Measurements from ENCODE around the gene CYP26B1. TPM values are rescaled to one million over a fixed set of nuclear protein-coding genes. Genes with fewer than 3 reads are reported as not detected.

CYP26B1 gene
- polyA plus RNA-seq (ENCODE audit: insufficient read length), result 15.8 TPM

DNA sequence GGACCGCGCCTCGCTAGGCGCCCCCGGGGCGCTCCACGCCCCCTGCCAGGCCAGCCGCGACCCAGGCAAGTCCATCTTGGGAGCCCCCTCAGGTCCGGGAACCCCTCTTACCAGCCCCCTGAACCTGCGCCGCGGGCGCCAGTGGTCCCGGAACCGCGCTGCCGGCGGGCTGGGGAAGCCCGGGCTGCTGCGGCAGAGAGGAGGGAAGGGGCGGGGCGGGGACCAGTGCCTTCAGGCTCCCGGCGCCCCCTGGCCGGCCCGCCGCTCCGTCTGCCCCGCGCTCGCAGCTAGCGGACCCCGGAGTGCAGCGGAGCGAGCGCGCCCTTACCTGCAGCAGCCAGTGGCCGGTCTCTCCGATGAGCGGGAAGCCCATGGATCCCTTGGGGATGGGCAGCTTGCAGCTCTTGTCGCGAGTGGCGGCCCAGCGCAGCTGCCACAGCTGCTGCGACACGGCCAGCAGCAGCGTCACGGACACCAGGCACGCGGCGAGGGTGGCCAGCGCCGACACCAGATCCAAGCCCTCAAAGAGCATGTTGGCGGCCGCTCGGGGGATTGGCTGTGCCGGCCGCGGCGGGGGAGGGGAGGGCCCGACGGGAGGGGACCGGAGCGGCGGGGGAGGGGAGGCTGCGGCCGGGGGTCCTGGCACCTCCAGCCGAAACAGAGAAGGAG is at the start of gene CYP26B1:
Gene CYP26B1, minus strand, starts transcription at position 560 of the 669 bp plus-strand sequence. Its CDS starts 28 bp downstream, at position 532.
- no peak for DNase-seq (ENCODE audit: low read depth)

GRCh38 chr2:72193723-72194122 is 46.1 kb upstream of the CYP26B1 start:
- no peak for DNase-seq (ENCODE audit: low read depth)

- DNase-seq (ENCODE audit: low read depth), result no peak
These were observed 43.8 kb upstream of the CYP26B1 start for GRCh38 chr2:72191441-72191840.

DNA sequence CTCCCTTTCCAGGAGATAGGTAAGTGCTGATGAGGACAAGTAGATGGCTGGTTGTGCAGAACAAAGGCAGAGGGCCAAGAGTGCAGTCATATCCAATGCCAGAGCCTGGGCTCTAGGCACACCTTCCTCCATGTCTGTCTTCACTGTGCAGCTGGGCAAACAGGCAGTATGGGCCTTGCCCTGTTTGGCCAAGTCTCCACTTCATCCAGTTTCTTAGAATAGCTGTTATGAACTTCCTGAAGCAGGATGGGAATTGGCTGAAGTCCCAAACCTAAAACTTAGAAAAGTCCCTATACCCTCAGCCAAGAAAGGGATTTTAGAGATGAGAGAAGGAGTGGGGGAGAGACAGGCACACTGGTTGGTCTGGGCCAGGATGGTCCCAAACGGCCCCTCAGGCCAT is 37.5 kb upstream of the CYP26B1 start:
- DNase-seq (ENCODE audit: low read depth), result no peak

DNA sequence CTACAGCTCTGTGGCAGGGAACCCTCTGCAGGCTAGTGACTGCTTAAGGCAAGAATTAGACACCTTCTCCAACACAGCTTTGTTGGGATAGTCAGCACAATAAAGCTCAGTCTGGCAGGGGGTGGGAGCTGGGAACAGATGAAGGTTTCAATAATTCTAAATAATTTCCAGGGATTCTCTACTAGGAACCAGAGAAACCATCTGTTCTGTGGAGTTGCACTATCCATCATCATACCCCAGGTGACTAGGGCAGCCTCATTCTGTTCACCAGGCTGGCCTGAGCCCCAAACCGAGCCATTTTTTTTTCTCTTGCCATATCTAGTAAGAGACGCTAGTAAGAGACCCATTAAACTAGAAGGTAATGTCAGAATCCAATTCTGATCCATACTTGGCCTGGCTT is 35.8 kb upstream of the CYP26B1 start:
- no peak for DNase-seq (ENCODE audit: low read depth)

GRCh38 chr2:72183016-72183415 is 35.4 kb upstream of the CYP26B1 start:
- no peak for DNase-seq (ENCODE audit: low read depth)

DNA sequence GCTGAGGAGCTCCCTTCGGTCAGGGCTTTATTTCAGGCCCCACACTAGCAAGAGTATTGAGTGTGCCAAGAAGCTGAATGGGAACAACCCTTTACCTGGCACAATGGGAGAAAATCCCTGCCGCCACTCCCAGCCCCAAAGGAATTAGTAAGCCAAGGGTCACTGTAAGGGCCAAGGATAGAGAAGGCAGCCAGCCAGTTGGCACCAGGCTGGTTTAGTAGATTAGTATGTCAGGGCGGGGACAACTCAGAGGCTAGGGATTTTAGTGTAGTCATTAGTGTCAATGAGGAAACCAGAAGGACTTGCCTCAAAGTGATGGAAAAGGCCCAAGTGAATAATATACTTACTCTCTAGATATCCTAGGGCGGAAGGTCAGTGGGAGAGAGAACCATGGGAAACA is 34.9 kb upstream of the CYP26B1 start:
- DNase-seq (ENCODE audit: low read depth), result no peak

DNA sequence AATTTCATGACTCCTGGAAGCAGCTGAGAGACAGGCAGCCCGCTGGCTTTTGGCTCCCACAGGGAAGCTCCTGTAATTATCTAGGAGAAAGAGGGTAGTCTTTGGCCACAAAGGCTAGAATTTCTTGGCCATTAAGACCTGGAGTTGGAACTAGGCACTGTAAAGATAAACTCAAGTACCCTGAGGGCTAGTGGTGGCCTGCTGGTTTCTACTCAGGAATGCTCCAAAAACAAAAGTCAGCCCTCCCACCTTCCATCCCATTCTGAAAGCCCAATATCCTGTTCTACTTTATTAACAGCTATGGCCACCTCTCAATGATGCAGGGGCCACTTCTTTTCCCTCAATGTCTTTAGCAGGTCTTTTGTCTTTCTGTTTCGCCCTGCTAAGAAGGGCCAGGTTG is 34.0 kb upstream of the CYP26B1 start:
- no peak for DNase-seq (ENCODE audit: low read depth)

DNA sequence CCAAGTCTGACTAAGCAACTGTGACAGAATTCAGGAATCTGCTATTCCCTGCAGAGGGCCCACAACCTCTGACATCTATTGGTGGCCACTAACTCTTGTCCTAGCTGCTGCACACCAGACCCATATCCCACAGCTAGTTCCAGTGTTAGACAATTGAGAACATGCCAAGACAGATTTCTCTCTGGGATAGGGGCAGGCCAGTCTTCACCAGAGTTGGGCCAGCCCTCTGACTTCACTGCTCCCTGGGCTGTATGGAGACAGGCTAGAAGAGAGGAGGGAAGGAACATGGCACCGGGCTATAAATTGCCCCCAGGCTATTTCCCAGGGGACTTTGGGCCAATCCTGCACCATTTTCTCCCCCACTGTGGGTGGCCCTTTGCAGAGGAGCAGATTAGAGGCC is 32.7 kb upstream of the CYP26B1 start:
- DNase-seq (ENCODE audit: low read depth), result no peak

GRCh38 chr2:72178551-72178950 is 30.9 kb upstream of the CYP26B1 start:
- no peak for DNase-seq (ENCODE audit: low read depth)

DNA sequence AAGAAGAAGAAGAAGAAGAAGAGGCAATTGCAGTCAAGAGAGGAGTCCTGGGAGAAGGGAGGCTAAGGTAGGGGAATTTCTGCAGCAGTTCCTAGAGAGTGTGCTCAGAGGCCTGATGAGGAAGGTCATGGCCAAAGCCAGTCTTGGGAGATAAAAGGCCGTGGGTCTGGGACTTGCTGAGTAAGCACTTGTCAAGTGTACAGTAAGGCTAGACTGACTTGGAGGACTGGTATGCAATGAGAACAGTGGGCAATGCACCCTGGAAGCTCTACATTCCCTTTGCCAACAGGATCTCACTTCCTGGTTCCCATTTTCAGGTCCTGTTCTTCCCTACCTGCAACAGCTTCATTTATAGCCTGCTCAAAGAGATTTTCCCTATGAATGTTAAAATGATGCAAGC is 28.6 kb upstream of the CYP26B1 start:
- DNase-seq (ENCODE audit: low read depth), result no peak

- no peak for DNase-seq (ENCODE audit: low read depth)
These were observed 28.0 kb upstream of the CYP26B1 start for GRCh38 chr2:72175636-72176035.

DNA sequence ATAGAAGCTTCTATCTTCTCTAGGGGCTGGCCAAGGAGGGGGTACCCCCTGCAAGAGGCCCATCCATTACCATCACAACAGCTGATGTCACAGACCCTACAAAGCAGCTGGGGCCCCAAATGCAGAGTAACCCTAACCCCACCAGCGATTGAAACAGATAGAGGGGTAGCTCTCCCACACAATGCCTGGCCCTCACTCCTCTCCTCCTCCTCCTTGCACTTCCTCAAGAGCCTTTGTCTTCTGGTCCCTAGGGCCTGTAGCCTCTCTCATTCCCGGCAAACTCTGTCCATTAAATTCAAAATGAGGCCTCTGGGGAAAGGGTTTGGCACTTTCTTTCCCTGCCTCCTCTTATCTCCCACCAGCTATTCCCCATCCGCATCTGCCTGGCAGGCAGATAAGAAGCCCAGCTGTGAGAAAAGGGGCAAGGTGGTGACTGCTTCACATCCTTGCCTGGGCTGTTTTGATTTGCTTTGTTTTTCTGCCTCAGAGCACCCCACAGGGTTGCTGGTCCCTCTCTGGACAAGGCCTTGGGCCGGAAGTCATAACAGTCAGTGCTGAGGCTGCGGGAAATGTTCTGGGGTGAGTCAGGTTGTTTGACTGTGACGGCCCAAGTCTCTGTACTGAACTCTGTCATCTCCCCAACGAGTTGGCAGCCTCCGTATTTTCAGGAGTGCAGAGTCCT is 26.1 kb upstream of the CYP26B1 start:
- no peak for DNase-seq (ENCODE audit: low read depth)

DNA sequence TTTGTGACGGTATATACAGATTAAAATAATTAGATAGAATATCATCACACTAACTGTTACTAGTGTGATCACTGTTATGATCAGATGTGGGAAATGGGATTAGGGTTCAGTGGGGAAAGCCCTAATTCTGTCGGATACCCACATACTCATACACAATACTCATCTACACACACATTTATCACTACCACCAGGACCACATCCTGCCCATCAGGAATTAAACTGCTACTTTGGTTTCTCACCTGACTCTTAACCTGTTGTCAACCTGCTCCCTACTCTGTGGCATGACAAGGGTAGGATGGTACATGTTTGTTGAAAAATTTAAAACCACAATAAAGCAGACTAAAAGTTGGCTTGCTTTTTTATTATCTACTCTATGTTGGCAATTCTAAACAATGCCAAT is 24.8 kb upstream of the CYP26B1 start:
- no peak for DNase-seq (ENCODE audit: low read depth)

GRCh38 chr2:72166279-72166678 is 18.6 kb upstream of the CYP26B1 start:
- no peak for DNase-seq (ENCODE audit: low read depth)

- DNase-seq (ENCODE audit: low read depth), result no peak
These were observed 18.1 kb upstream of the CYP26B1 start for GRCh38 chr2:72165792-72166191.

DNA sequence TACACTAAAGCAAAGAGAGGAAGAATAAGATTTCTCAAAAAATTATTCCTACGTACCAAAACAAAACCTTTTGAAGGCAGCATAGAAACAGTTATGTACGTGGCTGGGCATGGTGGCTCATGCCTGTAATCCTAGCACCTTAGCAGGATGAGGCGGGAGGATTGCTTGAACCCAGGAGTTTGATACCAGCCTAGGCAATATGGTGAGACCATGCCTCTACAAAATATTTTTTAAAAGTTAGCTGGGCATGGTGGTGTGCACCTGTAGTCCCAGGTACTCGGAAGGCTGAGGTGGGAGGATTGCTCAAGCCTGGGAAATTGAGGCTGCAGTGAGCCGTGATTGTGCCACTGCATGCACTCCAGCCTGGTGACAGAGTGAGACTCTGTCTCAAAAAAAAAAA is 14.9 kb upstream of the CYP26B1 start:
- DNase-seq (ENCODE audit: low read depth), result no peak

GRCh38 chr2:72159211-72159993 is 11.7 kb upstream of the CYP26B1 start:
- no peak for DNase-seq (ENCODE audit: low read depth)

DNA sequence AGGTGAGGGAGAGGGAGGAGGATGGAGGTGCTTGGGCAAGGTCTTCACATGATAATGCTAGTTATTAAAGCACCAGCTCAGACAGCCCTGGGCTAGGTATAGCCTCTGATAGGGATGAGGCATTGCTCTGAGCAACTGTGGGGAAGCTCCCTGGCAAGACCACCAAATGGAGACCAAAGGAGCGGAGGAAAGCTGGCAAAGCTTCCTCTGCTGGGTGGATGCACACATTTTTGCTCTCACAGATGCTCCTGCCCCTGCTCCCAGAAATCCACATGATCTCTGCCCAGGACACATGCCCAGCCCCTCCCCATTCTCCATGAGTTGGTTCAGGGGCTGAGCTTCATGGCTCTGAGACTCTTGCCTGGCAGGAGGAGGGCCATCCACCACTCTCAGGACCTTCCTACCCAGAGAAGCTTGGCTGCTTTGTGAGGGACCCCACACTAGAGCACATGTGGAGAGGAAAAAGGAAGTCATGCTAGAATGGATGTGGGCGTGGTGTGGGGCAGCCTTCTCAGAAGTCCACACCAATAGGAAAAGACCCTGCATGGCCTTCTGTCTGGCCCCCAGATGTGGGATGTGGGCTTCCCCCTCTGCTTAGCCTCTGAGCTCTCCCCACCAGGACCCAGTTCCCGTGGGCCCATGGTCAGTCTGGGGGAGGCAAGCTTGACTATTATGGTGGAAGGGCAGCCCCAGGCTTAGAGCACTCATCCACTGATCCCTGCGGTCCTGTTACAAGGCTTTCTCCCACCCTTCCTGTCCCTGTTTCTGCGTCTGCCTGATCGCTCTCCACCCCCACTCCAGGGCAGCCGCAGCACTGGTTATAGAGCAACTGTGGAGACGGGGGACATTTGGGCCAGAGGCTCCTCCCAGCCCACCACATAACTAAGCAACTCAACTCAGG is 10.5 kb upstream of the CYP26B1 start:
- no peak for DNase-seq (ENCODE audit: low read depth)

DNA sequence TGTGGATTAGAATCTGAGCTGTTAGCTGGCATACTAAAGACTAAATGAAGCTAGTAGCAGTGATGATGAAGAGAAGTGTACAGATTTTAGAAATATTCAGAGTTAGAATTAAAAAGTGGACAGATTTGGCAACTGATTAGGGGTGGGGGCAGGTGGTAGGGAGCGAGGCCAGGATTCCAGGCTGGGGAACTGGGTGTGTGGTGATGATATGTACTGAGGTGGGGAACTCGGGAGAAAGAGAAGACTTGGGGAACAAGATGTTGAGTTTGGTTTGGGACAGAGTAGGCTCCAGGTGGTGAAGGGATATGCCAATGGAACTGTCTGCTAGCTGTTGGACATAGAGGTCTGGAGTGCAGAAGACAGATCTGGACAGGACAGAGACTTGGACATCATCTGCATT is 9.2 kb upstream of the CYP26B1 start:
- DNase-seq (ENCODE audit: low read depth), result no peak

GRCh38 chr2:72155737-72156136 is 8.1 kb upstream of the CYP26B1 start:
- no peak for DNase-seq (ENCODE audit: low read depth)

- DNase-seq (ENCODE audit: low read depth), result no peak
These were observed 7.5 kb upstream of the CYP26B1 start for GRCh38 chr2:72155151-72155550.

Measured in forelimb muscle (tissue), 1 donor.